Panc1 (cell line): Measurements from ENCODE around the gene OTOF. TPM values are rescaled to one million over a fixed set of nuclear protein-coding genes. Genes with fewer than 3 reads are reported as not detected.

Source experiments
- ATAC-seq: fragments of 200-7000 bp; cut with Tn5 transposase; 2 replicates; pipeline ENCODE4 v1.9.1; 2020; ENCODE audit warnings: mild to moderate bottlenecking, moderate library complexity
- BruUV-seq: library from RNA; stranded (reverse); fragments of 400-500 nt; replicated peaks from 2 replicates; lab custom pipeline; 2021; lab: Mats Ljungman, UMichigan
- CTCF ChIA-PET: fragments of 300-600 bp; sonication (Branson Sonifier 250); formaldehyde crosslinking; loops from one replicate; lab custom pipeline; 2022; ENCODE audit warnings: antibody characterized with exemption; lab: Charles Lee
- POLR2A ChIA-PET: fragments of 300-600 bp; sonication (Branson Sonifier 250); formaldehyde crosslinking; loops from one replicate; lab custom pipeline; 2022; ENCODE audit warnings: antibody characterized with exemption; lab: Charles Lee
- DNase-seq: peaks from one replicate; pipeline ENCODE4 v3.0.0-alpha.2; 2010; ENCODE audit warnings: low read depth, low spot score
- H3K27ac ChIP-seq: 2 replicates; pipeline ENCODE4 v1.5.1; 2011; ENCODE audit warnings: mild to moderate bottlenecking, low read length, inconsistent platforms
- H3K27me3 ChIP-seq: fragments of 200-500 bp; sonication (Bioruptor generic); 2 replicates; pipeline ENCODE4 v1.6.0; 2014; ENCODE audit warnings: low read length, inconsistent platforms; ENCODE audit not compliant: control insufficient read depth, insufficient read depth
- H3K36me3 ChIP-seq: fragments of 200-500 bp; sonication (Bioruptor generic); 2 replicates; pipeline ENCODE4 v1.5.1; 2014; ENCODE audit warnings: inconsistent platforms, mild to moderate bottlenecking, low read length, moderate library complexity; ENCODE audit not compliant: control insufficient read depth, insufficient read depth
- H3K4me1 ChIP-seq: 2 replicates; pipeline ENCODE4 v1.5.1; 2011; ENCODE audit warnings: inconsistent platforms, mild to moderate bottlenecking, low read length, moderate library complexity; ENCODE audit not compliant: control insufficient read depth, insufficient read depth
- H3K4me3 ChIP-seq, 2 experiments: 2 replicates each; pipeline ENCODE4 v1.5.1; 2011 to 2012; ENCODE audit warnings: low read depth in 2 of 2, low read length in 2 of 2, mild to moderate bottlenecking in 2 of 2, inconsistent platforms in 1 of 2, moderate library complexity in 1 of 2
- H3K9me3 ChIP-seq: fragments of 200-500 bp; sonication (Bioruptor generic); 2 replicates; pipeline ENCODE4 v1.5.1; 2014; ENCODE audit warnings: low read depth, mild to moderate bottlenecking, inconsistent platforms, low read length, moderate library complexity; ENCODE audit not compliant: control insufficient read depth, insufficient read depth
- POLR2AphosphoS5 ChIP-seq: IDR thresholded peaks from 2 replicates; pipeline ENCODE4 v1.6.1; 2012; ENCODE audit warnings: mild to moderate bottlenecking, low read depth, low read length, moderate library complexity
- SIN3A ChIP-seq: IDR thresholded peaks from 2 replicates; pipeline ENCODE4 v1.6.1; 2012; ENCODE audit warnings: low read depth, mild to moderate bottlenecking, low read length, moderate library complexity, borderline replicate concordance; ENCODE audit not compliant: insufficient read depth
- TCF7L2 ChIP-seq: IDR thresholded peaks from 2 replicates; pipeline ENCODE4 v1.6.1; 2011; ENCODE audit warnings: mild to moderate bottlenecking, low read depth, low read length, inconsistent platforms
- in situ Hi-C: cut with HindIII; loops from 2 replicates; pipeline ENCODE4 v1.10.0; 2016; ENCODE audit warnings: low sequenced_read_pairs, low pct_unique_long_range_greater_than_20kb
- intact Hi-C: fragments of 100-400 bp; cut with micrococcal nuclease; formaldehyde crosslinking; loops from one replicate; pipeline ENCODE4 v1.10.0; 2022; ENCODE audit not compliant: unreplicated experiment
- total RNA-seq: library from RNA; stranded (reverse); gene quantifications from one replicate; pipeline ENCODE4 v1.2.1, GENCODE V29; 2021; ENCODE audit not compliant: unreplicated experiment
- TF ChIP-seq, protein P1 (sequence below): fragments of 450-650 bp; IDR thresholded peaks from 2 replicates; pipeline ENCODE4 v1.5.1; 2017; ENCODE audit warnings: mild to moderate bottlenecking
- TF ChIP-seq, protein P2 (sequence below), 2 experiments: IDR thresholded peaks; 2 replicates each; pipeline ENCODE4 v1.6.1; 2011 to 2012; ENCODE audit warnings: low read depth in 2 of 2, control low read depth in 1 of 2, low read length in 1 of 2, mild to moderate bottlenecking in 1 of 2, moderate library complexity in 1 of 2; ENCODE audit not compliant: insufficient read depth in 1 of 2

The OTOF gene
- total RNA-seq, 1 experiment from 2014 or later: 0.41 TPM

DNA sequence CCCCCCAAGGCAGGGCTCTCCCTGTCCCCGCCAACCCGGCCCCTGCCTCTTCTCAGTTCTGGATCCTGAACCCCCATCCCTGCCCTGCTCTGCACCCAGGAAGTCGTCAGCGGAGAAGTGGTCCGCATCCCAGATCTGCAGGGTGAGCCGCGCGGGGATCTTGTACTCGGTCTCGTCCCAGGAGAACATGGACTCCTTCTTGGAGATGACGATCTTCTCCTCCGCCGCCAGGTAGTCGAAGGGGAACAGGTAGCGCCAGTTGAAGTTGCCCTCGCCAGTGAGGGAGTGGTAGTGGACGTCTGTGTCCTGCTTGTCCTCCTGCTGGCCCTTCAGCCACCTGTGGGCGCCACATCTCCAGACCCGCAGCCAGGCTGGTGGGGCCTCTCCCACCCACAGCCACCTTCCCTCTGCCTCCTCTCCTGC, 16.3 kb downstream of the OTOF start:
- no peak for ATAC-seq
- no peak overlapping the region for H3K27ac ChIP-seq
- H3K4me3 ChIP-seq: no peak overlapping the region
- H3K4me1 ChIP-seq: no peaks in the 10 kb centered on the region
- TF ChIP-seq, protein P1, sequence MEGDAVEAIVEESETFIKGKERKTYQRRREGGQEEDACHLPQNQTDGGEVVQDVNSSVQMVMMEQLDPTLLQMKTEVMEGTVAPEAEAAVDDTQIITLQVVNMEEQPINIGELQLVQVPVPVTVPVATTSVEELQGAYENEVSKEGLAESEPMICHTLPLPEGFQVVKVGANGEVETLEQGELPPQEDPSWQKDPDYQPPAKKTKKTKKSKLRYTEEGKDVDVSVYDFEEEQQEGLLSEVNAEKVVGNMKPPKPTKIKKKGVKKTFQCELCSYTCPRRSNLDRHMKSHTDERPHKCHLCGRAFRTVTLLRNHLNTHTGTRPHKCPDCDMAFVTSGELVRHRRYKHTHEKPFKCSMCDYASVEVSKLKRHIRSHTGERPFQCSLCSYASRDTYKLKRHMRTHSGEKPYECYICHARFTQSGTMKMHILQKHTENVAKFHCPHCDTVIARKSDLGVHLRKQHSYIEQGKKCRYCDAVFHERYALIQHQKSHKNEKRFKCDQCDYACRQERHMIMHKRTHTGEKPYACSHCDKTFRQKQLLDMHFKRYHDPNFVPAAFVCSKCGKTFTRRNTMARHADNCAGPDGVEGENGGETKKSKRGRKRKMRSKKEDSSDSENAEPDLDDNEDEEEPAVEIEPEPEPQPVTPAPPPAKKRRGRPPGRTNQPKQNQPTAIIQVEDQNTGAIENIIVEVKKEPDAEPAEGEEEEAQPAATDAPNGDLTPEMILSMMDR: no peak
- TF ChIP-seq, protein P2, sequence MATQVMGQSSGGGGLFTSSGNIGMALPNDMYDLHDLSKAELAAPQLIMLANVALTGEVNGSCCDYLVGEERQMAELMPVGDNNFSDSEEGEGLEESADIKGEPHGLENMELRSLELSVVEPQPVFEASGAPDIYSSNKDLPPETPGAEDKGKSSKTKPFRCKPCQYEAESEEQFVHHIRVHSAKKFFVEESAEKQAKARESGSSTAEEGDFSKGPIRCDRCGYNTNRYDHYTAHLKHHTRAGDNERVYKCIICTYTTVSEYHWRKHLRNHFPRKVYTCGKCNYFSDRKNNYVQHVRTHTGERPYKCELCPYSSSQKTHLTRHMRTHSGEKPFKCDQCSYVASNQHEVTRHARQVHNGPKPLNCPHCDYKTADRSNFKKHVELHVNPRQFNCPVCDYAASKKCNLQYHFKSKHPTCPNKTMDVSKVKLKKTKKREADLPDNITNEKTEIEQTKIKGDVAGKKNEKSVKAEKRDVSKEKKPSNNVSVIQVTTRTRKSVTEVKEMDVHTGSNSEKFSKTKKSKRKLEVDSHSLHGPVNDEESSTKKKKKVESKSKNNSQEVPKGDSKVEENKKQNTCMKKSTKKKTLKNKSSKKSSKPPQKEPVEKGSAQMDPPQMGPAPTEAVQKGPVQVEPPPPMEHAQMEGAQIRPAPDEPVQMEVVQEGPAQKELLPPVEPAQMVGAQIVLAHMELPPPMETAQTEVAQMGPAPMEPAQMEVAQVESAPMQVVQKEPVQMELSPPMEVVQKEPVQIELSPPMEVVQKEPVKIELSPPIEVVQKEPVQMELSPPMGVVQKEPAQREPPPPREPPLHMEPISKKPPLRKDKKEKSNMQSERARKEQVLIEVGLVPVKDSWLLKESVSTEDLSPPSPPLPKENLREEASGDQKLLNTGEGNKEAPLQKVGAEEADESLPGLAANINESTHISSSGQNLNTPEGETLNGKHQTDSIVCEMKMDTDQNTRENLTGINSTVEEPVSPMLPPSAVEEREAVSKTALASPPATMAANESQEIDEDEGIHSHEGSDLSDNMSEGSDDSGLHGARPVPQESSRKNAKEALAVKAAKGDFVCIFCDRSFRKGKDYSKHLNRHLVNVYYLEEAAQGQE (IDR thresholded peaks at IDR 0.05; ENCODE audit: insufficient read depth in 1 of 2, low read depth in 2 of 2, low read length in 1 of 2): no peak
- TF ChIP-seq POLR2AphosphoS5 (no peak), TCF7L2 (no peak), SIN3A (no peak)
- no peaks in the 10 kb centered on the region for H3K36me3 ChIP-seq
- no peaks in the 10 kb centered on the region for H3K27me3 ChIP-seq
- in situ Hi-C loops (no loop called here), intact Hi-C loops (no loop called here)
- H3K9me3 ChIP-seq: no peaks in the 10 kb centered on the region
- CTCF ChIA-PET: interaction anchor here (0.6 kb wide), 2 partner anchors 34 to 216 kb away, joined by 3 read pairs; no protein-coding TSS in a partner anchor
- POLR2A ChIA-PET: no interaction called here
- no TSS peak for BruUV-seq
- DNase-seq: no peak

DNA sequence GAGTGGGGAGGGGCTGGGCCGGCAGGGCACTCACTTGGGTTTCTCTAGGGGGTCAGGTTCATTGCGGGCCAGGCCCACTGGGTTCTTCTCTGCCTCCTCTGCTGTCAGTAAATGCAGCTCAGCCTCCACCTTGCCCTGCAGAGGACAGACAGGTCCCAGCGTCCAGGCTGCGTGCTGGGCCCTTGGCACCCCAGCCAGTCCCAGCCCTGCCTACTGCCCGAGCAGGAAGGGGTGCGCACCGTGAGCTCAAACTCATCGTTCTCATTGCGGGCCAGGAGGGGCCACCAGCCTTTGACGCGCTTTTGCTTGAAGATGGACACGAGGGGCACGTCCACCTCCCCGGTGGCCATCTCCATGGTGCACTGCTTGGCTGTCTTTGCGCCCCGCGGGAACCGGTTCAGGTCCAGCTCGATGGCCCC, 17.3 kb downstream of the OTOF start:
- Histone ChIP-seq H3K9me3 (no peaks in the 10 kb centered on the region), H3K36me3 (no peaks in the 10 kb centered on the region), H3K4me1 (no peaks in the 10 kb centered on the region), H3K4me3 (no peak overlapping the region), H3K27me3 (no peaks in the 10 kb centered on the region), H3K27ac (no peak overlapping the region)
- TF ChIP-seq SIN3A (no peak), TCF7L2 (no peak), POLR2AphosphoS5 (no peak)
- TF ChIP-seq, protein P1: no peak; the same call in 1 of the 2 replicates
- TF ChIP-seq, protein P2 (IDR thresholded peaks at IDR 0.05; ENCODE audit: insufficient read depth in 1 of 2, low read depth in 2 of 2, low read length in 1 of 2): no peak
- in situ Hi-C loops: no loop called here
- ChIA-PET POLR2A (interaction anchor here (0.6 kb wide), 1 partner anchor 467 kb away, joined by 5 read pairs; no protein-coding TSS in a partner anchor), CTCF (interaction anchor here (0.5 to 0.6 kb wide), 3 partner anchors 9 to 54 kb away, joined by 3 to 8 read pairs (median 5); no protein-coding TSS in a partner anchor)
- BruUV-seq: no TSS peak
- DNase-seq: no peak
- no peak; the same call in 1 of the 2 replicates for ATAC-seq
- intact Hi-C loops: no loop called here
